ENCODE measurements around the gene COL7A1. TPM values are rescaled to one million over a fixed set of nuclear protein-coding genes. Genes with fewer than 3 reads are reported as not detected.

Gene COL7A1
- total and polyA plus RNA-seq, 2 of the 13 experiments (the other 11 are each of a cell fraction or from before 2014, with no cell fraction given): 2.7 to 11.7 TPM

DNA sequence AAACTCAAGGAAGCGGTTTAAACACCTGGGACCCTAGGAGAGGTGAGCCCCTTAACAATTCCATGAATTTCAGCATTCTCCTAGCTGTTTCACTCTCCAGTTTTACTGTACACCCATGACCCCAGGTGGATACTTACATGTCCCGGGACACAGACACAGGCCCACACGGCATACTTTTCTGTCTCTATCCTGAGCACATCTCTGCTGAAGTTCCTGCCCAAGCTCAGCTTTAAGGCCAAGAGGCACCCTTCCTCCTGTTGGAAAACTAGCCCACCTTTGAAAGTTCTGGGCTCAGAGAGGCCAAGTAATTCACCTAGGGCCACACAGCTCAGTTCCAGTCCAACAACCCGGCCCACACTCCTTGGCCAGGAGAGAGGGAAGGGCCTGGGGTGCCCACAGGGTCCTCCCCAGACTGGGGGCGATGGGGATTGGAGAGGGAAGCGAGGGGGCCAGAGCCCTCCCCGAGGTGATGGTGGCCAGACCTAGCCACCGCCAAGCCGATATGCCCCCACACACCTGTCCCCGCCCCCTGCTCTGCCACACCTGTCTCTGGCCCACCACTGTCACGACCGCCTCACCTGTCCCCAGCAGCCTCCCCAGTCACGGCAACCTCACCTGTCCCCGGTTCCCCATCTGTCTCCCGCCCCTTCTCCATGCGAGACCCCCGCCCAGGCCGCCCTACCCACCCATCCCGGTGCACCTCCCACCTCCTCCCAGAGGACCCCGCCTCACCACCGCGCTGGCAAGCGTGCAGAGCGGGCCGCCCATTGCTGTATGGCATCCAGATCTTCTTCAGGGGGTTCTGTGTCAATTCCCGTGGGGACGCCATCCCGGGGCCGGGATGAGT lies 39.0 kb downstream of the COL7A1 start (continued):
- TF ChIP-seq, protein P1, sequence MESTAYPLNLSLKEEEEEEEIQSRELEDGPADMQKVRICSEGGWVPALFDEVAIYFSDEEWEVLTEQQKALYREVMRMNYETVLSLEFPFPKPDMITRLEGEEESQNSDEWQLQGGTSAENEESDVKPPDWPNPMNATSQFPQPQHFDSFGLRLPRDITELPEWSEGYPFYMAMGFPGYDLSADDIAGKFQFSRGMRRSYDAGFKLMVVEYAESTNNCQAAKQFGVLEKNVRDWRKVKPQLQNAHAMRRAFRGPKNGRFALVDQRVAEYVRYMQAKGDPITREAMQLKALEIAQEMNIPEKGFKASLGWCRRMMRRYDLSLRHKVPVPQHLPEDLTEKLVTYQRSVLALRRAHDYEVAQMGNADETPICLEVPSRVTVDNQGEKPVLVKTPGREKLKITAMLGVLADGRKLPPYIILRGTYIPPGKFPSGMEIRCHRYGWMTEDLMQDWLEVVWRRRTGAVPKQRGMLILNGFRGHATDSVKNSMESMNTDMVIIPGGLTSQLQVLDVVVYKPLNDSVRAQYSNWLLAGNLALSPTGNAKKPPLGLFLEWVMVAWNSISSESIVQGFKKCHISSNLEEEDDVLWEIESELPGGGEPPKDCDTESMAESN (CRISPR knock-in tag; conservative IDR thresholded peaks at IDR 0.05): no peak
- TF ChIP-seq TBX2 (CRISPR knock-in tag; IDR thresholded peaks at IDR 0.05; ENCODE audit: borderline replicate concordance): no peak
- no peak for TF ChIP-seq ELF1 (CRISPR knock-in tag; IDR thresholded peaks at IDR 0.05)
- TF ChIP-seq, protein P2, sequence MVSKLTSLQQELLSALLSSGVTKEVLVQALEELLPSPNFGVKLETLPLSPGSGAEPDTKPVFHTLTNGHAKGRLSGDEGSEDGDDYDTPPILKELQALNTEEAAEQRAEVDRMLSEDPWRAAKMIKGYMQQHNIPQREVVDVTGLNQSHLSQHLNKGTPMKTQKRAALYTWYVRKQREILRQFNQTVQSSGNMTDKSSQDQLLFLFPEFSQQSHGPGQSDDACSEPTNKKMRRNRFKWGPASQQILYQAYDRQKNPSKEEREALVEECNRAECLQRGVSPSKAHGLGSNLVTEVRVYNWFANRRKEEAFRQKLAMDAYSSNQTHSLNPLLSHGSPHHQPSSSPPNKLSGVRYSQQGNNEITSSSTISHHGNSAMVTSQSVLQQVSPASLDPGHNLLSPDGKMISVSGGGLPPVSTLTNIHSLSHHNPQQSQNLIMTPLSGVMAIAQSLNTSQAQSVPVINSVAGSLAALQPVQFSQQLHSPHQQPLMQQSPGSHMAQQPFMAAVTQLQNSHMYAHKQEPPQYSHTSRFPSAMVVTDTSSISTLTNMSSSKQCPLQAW (CRISPR knock-in tag; IDR thresholded peaks at IDR 0.05): no peak
- TF ChIP-seq ZNF354B (CRISPR knock-in tag; IDR thresholded peaks at IDR 0.05): 0 out of 2 replicates have a peak, but pooled peaks have one; percentile 37
- no peak for TF ChIP-seq HMG20A (CRISPR knock-in tag; IDR thresholded peaks at IDR 0.05; ENCODE audit: borderline replicate concordance)
- TF ChIP-seq POLR2AphosphoS2 (IDR thresholded peaks at IDR 0.05; ENCODE audit: low read depth, low read length): no peak
- TF ChIP-seq, protein P3, sequence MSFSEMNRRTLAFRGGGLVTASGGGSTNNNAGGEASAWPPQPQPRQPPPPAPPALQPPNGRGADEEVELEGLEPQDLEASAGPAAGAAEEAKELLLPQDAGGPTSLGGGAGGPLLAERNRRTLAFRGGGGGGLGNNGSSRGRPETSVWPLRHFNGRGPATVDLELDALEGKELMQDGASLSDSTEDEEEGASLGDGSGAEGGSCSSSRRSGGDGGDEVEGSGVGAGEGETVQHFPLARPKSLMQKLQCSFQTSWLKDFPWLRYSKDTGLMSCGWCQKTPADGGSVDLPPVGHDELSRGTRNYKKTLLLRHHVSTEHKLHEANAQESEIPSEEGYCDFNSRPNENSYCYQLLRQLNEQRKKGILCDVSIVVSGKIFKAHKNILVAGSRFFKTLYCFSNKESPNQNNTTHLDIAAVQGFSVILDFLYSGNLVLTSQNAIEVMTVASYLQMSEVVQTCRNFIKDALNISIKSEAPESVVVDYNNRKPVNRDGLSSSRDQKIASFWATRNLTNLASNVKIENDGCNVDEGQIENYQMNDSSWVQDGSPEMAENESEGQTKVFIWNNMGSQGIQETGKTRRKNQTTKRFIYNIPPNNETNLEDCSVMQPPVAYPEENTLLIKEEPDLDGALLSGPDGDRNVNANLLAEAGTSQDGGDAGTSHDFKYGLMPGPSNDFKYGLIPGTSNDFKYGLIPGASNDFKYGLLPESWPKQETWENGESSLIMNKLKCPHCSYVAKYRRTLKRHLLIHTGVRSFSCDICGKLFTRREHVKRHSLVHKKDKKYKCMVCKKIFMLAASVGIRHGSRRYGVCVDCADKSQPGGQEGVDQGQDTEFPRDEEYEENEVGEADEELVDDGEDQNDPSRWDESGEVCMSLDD (CRISPR knock-in tag; IDR thresholded peaks at IDR 0.05; ENCODE audit: borderline replicate concordance): no peak
- TF ChIP-seq ZNF207 (IDR thresholded peaks at IDR 0.05; ENCODE audit: borderline replicate concordance): no peak
- 0 out of 2 replicates have a peak, but pooled peaks have one; percentile 20 for TF ChIP-seq JUND (CRISPR knock-in tag; IDR thresholded peaks at IDR 0.05)
- TF ChIP-seq HOXD1 (CRISPR knock-in tag; IDR thresholded peaks at IDR 0.05): no peak
- TF ChIP-seq RFX3 (CRISPR knock-in tag; IDR thresholded peaks at IDR 0.05): no peak
- no peak for TF ChIP-seq ZNF24 (IDR thresholded peaks at IDR 0.05)
- TF ChIP-seq, protein P4, sequence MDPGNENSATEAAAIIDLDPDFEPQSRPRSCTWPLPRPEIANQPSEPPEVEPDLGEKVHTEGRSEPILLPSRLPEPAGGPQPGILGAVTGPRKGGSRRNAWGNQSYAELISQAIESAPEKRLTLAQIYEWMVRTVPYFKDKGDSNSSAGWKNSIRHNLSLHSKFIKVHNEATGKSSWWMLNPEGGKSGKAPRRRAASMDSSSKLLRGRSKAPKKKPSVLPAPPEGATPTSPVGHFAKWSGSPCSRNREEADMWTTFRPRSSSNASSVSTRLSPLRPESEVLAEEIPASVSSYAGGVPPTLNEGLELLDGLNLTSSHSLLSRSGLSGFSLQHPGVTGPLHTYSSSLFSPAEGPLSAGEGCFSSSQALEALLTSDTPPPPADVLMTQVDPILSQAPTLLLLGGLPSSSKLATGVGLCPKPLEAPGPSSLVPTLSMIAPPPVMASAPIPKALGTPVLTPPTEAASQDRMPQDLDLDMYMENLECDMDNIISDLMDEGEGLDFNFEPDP (CRISPR knock-in tag; conservative IDR thresholded peaks at IDR 0.05): no peak
- TF ChIP-seq ATF7-NPFF (CRISPR knock-in tag; IDR thresholded peaks at IDR 0.05; ENCODE audit: low read depth): no peak
- TF ChIP-seq SMARCE1 (IDR thresholded peaks at IDR 0.05; ENCODE audit: borderline replicate concordance): no peak
- no peak for TF ChIP-seq DR1 (CRISPR knock-in tag; IDR thresholded peaks at IDR 0.05)
- TF ChIP-seq ARNT (IDR thresholded peaks at IDR 0.05): no peak
- peak; percentile 33; the same call in 1 of the 2 replicates for TF ChIP-seq DZIP1 (CRISPR knock-in tag; IDR thresholded peaks at IDR 0.05)
- no peak for TF ChIP-seq ZNF331 (CRISPR knock-in tag; IDR thresholded peaks at IDR 0.05)

All from HepG2 (cell line).